Femur (tissue), 1 donor: ENCODE data around the gene SAP130.

ENCODE experiments used
- DNase-seq: peaks from one replicate; pipeline ENCODE4 v3.0.0-alpha.2; 2017

SAP130 gene

DNA sequence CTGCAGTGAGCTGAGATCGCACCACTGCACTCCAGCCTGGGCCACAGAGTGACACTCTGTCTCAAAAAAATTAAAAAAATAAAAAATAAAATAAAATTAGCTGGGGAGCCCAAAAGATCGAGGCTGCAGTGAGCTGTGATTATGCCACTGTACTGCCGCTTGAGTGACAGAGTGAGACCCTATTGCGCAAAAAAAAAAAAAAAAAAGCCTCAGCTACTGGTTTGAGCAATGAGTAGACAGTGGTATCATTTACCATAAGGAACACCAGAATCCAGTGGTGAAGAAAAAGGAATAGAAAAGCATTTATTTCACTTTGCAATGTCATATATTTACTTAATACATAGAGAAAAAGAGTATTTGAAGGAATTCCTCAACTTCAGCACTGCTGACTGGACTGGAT, 3.0 kb downstream of the SAP130 start:
- no peak for DNase-seq

DNA sequence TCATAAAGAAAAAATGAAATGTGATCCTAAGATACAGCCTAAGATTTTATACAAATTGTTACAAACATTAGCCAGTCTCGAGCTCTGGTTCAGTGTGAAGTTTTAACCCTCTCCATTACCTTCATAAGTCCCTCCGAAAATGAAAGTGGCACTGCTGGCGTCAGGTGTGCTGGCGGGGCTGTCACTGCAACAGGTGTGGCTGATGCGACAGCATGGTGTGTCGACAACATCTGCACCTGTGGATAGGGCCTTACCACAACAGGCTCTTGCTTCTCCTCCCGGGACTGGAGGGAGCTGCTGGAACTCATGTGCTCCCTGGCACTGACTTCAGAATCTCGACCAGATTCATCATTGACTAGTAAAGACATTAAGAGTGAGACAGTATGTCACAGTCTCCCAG, 10.3 kb downstream of the SAP130 start:
- DNase-seq = no peak

DNA sequence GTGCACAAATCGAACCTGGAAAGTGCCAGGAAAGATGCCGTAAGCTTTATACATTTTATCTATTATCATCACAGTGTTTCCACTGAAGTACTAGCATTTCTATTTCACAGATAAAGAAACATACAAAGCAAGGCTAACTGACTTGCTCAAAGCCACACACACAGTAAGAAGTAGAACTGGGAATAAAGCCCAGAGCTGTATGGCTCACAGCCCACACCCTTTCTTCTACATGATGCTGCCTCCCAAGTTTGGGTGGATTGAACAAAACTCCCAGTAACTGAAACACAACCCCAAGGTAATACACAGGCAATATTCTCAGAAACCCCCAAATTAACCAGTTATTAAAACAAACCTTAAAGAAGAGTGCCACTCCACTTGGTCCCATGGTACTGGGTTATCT, 11.2 kb downstream of the SAP130 start:
- DNase-seq = peak; percentile 28

DNA sequence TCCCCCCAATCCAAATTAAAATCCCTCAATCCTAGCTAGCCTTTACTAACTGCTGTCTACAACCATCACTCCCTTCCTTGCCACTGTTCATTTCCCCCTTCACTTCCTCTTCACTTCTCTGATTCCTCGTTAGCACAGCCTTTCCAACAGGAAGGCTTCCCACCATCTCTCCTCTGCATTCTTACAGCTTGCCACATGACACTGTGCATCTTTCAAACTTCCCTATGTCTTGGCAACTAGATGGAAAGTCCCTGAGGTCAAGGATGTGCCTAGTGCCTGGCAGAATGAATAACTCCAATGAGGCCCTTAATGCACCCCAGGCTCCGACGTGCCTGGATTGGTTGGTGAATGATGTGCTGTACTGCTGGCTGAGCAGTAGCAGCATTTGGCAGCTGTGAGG, 15.2 kb downstream of the SAP130 start:
- DNase-seq = no peak

DNA sequence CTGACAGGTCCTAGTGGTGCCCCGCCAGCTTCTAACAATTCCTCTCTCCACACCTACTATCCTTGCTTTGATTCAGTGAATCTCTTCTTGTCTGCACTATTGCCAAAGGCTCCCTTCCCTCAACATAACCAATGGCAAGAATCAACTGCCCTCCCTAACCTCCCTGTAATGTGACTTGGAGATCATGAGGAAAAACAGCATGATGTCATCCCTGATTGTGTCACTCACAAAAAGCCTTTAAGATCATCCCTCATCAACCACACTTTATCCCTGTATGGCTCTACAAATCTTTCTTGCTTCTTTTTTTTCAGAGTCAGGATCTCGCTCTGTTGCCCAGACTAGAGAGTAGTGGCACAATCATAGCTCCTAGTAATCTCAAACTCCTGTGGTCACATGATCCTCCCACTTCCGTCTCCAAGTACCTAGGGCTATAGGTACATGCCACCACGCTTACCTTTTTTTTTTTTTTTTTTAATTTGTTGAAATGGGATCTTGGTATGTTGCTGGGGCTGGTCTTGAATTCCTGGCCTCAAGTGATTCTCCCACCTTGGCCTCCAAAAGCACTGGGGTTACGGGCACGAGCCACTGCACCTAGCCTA, 19.7 kb downstream of the SAP130 start:
- no peak for DNase-seq

DNA sequence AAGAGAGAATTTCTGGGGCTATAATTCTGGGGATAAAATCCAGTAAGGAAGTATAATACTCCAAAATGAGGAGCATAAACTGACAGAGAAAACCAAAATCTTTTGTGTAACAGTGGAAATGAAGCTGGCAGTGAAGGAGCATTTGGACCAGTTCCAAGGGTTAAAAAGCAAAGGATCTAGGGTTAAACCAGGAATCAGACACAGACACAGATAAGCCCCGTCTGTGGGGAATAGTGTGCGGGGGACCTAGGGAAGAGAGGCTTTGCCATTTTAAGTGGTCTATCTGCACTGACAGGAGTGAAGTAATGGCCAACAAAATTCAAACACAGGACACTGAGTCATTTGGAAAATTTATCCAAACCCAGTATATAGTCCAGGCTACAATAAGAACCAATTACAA, 23.4 kb downstream of the SAP130 start:
- DNase-seq = no peak

DNA sequence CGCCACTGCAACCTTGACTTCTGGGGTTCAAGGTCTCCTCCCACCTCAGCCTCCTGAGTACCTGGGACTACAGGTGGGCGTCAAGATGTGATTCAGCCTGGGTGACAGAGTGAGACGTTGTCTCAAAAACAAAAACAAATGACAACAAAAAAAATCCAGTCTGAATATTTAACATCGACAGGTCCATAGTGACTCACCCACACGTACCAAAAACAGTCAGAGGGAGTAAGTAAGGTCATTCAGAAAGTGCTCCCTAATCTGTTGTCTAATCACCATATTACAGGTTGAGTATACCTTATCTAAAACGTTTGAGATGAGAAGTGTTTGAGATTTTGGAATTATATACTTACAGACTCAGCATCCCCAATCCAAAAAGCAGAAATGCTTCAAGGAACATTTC, 24.4 kb downstream of the SAP130 start:
- no peak for DNase-seq

DNA sequence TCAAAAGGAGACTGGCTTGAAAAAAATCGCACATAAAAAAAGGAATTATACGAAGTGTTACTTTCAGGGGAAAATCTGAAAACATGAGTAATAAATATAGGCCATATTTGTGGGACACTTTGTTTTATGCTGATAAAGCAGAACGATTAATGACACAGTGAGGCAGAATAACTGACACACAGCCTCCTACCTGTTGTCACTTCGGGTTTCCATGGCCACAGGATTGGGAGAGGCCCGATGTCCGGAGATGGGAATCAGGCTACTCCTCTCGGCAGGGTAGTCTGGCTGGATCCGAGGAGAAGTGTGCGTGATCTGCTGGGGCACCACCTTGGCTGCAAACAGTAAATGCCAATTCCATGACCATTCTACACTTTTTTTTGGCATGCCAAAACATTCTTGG, 31.7 kb downstream of the SAP130 start:
- DNase-seq = no peak

DNA sequence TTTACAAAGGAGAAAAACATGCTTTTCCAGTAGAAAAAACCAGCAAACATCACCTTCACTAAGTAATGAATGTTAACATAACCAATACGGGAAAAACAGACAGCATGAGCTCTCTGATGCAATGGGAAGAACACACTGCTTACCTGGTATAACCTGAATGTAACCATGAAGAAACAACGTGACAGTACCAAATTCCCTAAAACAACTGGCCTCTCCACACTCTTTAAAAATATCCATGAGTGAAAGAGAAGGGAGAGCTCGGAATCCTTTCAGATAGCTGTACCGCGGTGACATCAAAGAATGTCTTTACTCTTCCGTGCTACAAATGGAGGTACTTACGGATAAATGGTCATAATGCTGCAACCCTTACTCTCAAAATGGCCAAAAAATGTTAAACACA, 32.1 kb downstream of the SAP130 start:
- DNase-seq = no peak

DNA sequence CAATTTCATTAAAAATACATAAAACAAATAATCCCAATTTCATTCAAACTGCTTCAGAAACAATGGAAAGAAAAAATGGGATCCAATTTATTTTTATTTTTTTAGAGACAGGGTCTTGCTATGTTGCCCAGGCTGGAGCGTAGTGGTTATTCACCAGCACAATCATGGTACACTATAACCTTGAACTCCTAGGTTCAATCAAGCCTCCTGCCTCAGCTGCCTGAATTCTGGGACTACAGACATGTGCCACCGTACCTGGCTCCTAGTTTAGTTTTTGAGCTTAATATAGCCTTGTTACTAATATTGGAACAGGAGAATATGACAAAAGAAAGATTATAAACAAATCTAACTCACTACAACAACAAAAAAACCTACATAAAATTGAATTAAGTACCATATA, 34.2 kb downstream of the SAP130 start:
- no peak for DNase-seq

DNA sequence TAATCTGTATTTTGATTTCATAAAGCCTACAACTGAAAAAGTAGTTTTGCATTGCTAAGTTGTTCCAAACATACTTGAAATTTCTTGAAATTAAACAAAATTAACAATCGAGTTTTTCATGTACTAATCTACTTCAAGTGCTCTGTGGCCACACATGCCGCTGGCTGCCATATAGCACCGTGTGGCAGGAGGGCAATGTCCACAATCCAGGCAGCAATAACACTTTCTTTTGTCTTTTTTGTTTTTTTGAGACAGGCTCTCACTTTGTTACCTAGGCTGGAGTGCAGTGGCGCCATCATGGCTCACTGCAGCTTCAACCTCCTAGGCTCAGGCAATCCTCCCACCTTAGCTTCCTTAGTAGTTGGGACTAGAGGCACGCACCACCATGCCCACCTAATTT, 36.1 kb downstream of the SAP130 start:
- no peak for DNase-seq

DNA sequence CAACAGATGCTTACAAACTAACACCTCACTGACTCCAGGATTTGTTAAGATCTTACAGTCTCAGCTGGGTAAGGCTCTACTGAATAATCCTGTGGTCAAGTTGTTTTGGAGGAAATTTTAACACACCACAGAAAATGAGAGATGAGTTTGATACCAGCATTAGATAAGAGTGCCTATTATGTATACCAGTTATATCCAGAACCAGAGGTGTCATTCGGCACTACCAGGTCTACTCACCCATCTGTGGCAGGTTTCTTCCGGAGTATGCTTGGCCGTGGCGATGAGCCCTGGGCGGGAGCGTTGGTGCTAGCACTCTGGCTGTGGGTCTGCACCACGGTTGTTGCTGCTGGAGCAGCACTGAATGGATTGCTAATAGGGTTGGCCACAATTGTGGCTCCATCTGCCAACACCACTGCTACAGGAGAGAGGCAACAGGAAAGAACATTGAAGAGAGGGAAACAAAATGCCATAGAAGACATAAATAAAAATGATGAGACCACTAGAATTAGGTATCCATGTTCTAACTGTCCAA, 41.2 kb downstream of the SAP130 start:
- DNase-seq = no peak

DNA sequence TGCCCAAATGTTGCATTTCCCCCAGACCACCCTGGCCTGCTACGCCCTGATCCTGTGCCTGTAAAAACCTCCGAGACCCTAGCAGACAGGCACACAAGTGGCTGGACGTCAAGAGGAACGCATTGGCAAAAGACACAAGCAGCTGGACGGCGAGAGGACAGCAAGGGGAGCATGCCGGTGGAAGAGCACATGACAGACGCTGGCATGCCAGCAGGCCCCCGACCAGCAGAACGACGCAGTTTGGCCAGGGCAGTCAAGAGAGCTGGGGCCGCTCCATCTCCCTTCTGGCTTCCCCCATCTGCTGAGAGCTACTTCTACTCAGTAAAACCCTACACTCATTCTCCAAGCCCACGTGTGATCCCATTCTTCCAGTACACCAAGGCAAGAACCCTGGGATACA, 42.1 kb downstream of the SAP130 start:
- DNase-seq = no peak

DNA sequence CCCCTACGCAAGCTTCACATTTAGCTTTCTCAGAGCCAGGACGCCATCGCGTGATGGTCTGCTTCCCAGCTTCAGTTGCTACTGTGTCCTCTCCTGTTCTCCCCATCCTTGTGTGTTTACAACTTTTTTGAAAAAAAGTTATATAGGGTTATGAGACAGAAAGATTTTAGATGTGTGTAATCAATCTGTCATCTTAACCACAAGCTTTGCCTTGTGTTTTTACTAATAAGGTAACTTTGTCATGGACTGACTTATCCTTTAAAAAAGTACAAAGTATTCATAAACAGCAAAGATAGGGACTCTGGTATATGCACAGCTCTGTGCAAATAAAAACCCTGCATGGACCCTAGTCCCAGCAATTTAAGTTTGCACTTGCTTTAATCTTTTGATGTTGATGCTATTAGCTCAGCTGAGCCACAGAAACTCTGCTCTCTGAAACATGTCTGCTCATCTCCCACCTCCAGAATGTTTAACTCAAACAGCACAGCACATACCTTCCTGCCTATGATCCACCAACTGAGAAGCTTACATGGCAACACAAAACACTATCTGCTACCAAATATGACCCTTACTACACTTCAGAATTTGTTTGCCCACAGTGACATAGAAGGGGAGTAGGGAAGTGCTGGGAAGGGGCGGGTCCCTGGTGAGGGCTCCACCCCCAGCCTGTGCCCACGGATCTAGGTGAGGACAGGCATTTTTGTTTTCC, 42.7 kb downstream of the SAP130 start:
- DNase-seq = no peak

DNA sequence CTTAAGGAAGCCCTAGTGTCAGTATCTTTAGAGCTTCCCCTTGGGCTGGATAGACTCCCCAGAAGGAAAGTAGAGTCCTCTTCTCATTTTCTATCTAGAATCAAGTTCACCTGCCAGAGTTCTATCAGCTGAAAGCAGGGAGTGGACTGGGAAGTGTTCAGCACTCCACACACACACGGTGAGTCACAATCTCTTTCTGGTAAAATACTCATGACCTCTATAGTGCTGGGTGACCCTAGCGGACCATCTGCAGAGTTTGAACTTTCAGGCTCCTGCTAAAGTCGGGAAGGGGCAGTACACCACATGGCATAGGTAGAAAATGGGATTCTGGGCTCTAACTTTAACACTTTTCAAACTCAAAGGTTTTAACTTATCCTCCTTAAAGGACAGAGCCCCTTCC, 43.3 kb downstream of the SAP130 start:
- no peak for DNase-seq

DNA sequence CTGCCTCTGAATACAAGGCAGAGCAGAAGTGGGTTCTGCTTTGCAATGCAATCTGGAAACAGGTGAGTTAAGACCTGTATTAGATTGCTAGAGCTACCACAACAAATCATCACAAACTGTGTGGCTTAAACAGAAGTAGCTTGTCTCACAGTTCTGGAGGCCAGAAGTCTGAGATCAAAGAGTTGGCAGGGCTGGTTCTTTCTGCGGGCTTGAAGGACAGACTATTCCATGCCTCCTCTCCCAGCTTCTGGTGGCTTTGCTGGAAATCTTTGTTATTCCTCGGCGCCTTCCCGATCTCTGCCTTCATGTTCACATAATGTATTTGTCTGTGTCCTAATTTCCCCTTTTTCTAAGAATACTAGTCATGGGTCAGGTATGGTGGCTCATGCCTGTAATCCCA, 58.4 kb downstream of the SAP130 start:
- DNase-seq = no peak

DNA sequence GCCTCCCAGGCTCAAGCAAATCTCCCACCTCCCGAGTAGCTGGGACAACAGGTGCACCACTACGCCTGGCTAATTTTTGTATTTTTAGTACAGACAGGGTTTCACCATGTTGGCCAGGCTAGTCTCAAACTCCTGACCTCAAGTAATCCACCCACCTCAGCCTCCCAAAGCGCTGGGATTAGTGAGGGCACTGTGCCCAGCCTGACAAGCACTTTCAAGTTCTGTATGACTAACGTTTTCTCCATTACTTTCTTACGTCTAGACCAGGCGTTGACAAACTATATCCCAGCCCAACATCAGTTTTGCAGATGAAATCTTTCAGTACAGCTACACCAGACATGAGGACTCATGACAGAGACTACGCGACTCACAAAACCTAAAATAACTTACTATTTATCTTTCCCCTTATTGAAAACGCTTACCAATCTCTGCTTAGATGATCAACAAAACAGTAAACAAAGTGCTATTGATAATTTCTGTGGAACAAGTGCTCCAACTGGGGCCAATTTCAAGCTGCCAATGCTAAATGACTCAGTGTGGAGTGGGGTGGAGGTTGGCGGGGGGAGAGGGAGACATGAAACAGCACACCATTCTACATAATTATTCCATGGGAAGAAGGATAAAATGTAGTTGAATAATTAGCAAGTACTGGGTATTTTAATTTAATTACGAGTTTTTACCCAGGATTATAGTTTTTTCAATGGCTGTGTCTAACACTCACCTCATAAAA, 59.1 kb downstream of the SAP130 start:
- peak; percentile 23 for DNase-seq

DNA sequence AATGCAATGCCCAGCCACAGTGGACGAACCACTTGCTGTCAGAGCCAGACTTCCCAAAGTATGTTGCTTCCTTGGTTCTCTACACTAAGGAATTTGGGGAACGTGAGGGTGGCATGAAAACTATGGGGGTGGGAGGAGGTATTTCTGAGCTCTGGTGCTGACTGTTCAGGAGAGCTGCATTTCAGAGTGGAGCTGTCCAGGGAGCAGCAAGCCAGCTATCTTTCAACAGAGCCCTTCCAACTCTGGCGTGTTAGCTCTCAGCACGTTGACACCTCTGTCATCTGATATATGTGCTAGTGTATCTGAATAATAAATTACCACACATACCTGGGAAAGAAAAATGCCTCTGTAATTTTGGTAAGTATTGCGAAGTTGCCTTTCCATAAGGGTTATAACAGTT, 66.1 kb downstream of the SAP130 start:
- no peak for DNase-seq

DNA sequence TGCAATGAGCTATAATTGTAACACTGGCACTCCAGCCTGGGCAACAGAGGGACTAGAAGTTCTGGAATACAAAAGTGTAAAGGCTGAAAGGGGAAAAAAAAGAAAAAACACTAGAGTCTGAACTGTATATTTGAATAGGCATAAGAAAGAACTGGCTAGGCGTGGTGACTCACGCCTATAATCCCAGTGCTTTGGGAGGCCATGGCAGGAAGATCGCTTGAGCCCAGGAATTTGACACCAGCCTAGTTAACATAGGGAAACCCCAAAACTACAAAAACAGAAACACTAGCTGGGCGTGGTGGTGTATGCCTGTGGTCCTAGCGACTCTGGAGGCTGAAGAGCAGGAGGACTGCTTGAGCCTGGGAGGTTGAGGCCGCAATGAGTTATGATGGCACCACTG, 70.6 kb downstream of the SAP130 start:
- DNase-seq = no peak

DNA sequence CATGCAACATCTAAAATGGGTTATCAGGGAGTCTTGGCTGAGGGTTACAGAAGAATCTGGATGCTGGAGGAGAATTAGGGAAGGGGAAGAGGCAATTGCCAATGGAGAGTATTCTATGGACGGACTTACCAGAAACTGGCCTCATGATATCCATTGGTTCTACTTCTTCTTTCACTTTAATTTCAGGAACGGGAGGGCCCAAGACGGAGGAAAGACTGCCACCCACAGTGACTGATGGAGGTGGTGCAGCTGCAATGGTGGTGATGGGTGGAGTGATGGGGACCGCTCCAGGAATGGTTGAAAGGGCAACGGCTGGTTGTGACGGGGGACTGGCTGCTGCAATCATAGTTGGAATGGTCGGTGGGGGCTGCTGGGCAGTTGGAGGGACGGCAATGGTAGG, 73.0 kb downstream of the SAP130 start:
- DNase-seq = no peak

DNA sequence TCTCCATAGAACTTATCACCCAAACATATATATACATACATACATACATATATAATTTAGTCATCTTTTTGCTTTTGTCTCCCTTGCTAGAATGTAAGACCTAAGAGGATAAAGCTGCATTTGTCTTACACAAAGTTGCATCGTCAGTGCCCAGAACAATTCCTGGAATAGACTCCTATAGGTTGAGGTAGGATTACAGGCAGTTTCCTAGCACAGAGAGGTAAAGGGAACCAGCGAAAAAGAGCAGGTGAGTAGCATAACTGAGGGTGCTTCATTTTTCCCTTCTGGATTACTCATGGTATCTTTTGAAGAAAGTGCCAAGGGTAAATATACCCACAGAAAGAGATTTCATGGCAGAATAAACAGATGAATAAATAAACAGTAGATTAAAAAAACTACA, 74.0 kb downstream of the SAP130 start:
- no peak for DNase-seq

DNA sequence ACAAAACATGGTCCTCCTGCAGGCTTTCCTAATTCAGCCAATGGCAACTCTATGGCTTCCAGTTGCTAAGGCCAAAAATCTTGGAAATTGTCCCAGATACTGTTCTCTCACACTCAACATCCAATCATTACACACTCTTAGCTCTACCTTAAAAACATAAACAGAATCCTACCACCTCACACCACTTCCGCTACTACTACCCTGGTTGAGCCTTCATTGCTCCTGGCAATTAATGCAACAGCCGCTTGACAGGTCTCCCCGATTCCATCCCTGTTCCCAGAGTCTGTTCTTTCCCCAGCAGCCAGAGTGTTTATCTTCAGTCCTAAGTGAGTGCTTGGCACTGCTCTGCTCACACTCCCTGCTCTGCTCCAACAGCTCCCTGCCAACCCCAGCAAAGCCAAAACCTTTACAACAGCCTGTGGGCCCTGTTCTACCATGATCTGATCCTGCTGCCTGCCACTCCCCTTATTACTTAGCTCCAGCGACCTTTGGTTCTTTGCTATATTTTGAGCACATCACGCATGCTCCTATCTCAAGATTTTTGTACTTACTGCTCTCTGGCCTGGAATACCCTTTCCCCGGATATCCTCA, 74.6 kb downstream of the SAP130 start:
- no peak for DNase-seq

DNA sequence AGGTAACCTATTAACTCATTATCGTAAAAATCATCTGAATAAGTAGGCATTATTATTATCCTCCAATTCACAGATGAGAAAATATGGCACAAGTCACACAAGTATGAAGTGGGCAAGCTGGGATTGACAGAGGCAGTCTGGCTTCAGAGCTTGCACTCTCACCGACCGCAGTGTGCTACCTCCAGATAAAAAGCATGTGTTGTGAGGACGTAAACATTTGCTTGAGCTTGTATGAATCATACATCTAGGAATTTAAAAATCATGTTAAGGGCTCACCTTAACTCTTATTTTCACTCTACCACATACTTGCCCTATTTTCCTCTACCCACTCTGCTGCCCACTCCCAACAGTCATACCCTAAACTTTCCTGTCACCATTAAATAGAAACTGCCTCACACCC, 76.8 kb downstream of the SAP130 start:
- no peak for DNase-seq

DNA sequence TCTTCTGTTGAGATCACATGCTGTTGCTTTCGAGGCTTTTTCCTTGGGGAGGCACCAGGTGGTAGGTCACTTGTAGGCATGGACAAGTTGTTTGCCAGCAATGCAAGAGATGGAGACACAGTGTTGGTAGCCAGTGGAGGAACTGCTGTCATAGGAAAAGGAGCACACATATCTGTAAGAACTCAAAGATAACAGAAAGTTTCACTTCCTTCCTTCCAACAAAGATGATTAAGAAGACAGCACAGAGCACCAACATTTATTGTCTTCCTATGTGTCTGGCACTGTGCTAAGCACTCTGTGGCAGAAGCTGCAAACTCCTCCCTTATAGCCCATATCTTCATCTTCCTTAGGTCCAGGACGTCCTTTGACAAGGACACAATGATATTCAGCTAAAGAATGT, 77.6 kb downstream of the SAP130 start:
- no peak for DNase-seq
